Measurements from ENCODE around the gene SLC2A4RG. TPM values are rescaled to one million over a fixed set of nuclear protein-coding genes. Genes with fewer than 3 reads are reported as not detected.
A peak's percentile ranks its signal among the peaks of the same experiment; 100 is the strongest.

SLC2A4RG gene
- total and polyA plus RNA-seq, 2 of the 13 experiments (the other 11 are each of a cell fraction or from before 2014, with no cell fraction given) = 91.4 to 95.9 TPM

DNA sequence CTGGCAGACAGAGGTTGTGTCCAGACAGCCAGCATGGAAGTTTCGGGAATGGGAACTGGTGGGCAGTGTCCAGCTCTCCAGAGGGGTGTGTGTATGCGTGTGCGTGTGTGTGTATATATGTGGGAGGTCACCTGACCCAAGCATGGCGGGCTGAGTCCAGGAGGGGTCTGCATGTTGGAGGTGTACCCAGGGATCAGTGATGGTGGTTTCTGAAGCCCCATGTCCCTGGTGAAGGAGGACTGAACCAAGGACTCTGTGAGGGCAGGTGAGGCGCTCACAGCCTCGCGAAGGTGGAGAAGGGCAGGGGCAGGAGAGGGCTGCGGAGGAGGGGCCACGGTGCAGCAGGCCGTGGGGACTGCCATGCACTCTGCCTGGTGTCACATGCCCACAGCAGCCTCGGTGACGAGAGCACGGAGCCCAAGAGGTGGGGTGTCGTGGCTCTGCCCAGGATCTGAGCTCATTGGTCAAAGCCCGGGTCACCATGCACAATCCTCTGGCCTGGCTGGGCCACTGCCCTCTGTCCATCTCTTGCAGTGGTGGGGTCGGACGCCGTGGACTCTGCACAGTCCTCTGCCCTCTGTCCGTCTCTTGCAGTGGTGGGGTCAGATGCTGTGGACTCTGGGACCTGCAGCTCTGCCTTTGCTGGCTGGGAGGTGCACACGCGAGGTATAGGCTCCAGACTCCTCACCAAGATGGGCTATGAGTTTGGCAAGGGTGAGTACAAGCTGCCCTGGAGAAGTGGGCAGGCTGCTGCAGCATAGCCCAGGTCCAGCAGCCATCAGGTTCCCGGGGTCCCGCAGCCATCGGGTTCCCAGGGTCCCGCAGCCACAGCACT lies 5.2 kb upstream of the SLC2A4RG start (continued):
- TF ChIP-seq ZBTB40 (IDR thresholded peaks at IDR 0.05) = no peak
- no peak for TF ChIP-seq ZBTB40 (CRISPR knock-in tag; IDR thresholded peaks at IDR 0.05)
- no peak for TF ChIP-seq ZBTB1 (CRISPR knock-in tag; IDR thresholded peaks at IDR 0.05; ENCODE audit: borderline replicate concordance)
- no peak for TF ChIP-seq ARID2 (CRISPR knock-in tag; IDR thresholded peaks at IDR 0.05; ENCODE audit: borderline replicate concordance)
- TF ChIP-seq, protein P1, sequence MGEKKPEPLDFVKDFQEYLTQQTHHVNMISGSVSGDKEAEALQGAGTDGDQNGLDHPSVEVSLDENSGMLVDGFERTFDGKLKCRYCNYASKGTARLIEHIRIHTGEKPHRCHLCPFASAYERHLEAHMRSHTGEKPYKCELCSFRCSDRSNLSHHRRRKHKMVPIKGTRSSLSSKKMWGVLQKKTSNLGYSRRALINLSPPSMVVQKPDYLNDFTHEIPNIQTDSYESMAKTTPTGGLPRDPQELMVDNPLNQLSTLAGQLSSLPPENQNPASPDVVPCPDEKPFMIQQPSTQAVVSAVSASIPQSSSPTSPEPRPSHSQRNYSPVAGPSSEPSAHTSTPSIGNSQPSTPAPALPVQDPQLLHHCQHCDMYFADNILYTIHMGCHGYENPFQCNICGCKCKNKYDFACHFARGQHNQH (CRISPR knock-in tag; IDR thresholded peaks at IDR 0.05) = no peak
- no peak for TF ChIP-seq MXD1 (CRISPR knock-in tag; IDR thresholded peaks at IDR 0.05)
- TF ChIP-seq ZBTB7A (CRISPR knock-in tag; IDR thresholded peaks at IDR 0.05) = peak; percentile 92
- TF ChIP-seq ZNF432 (CRISPR knock-in tag; IDR thresholded peaks at IDR 0.05; ENCODE audit: borderline replicate concordance) = no peak
- no peak for TF ChIP-seq FOXK1 (CRISPR knock-in tag; IDR thresholded peaks at IDR 0.05; ENCODE audit: borderline replicate concordance, low read depth)
- TF ChIP-seq, protein P2, sequence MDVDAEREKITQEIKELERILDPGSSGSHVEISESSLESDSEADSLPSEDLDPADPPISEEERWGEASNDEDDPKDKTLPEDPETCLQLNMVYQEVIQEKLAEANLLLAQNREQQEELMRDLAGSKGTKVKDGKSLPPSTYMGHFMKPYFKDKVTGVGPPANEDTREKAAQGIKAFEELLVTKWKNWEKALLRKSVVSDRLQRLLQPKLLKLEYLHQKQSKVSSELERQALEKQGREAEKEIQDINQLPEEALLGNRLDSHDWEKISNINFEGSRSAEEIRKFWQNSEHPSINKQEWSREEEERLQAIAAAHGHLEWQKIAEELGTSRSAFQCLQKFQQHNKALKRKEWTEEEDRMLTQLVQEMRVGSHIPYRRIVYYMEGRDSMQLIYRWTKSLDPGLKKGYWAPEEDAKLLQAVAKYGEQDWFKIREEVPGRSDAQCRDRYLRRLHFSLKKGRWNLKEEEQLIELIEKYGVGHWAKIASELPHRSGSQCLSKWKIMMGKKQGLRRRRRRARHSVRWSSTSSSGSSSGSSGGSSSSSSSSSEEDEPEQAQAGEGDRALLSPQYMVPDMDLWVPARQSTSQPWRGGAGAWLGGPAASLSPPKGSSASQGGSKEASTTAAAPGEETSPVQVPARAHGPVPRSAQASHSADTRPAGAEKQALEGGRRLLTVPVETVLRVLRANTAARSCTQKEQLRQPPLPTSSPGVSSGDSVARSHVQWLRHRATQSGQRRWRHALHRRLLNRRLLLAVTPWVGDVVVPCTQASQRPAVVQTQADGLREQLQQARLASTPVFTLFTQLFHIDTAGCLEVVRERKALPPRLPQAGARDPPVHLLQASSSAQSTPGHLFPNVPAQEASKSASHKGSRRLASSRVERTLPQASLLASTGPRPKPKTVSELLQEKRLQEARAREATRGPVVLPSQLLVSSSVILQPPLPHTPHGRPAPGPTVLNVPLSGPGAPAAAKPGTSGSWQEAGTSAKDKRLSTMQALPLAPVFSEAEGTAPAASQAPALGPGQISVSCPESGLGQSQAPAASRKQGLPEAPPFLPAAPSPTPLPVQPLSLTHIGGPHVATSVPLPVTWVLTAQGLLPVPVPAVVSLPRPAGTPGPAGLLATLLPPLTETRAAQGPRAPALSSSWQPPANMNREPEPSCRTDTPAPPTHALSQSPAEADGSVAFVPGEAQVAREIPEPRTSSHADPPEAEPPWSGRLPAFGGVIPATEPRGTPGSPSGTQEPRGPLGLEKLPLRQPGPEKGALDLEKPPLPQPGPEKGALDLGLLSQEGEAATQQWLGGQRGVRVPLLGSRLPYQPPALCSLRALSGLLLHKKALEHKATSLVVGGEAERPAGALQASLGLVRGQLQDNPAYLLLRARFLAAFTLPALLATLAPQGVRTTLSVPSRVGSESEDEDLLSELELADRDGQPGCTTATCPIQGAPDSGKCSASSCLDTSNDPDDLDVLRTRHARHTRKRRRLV (CRISPR knock-in tag; IDR thresholded peaks at IDR 0.05) = no peak
- TF ChIP-seq NFRKB (IDR thresholded peaks at IDR 0.05) = no peak

Measured in HepG2 (cell line).